ENCODE measurements around the gene C12orf42. TPM values are rescaled to one million over a fixed set of nuclear protein-coding genes. Genes with fewer than 3 reads are reported as not detected.

The C12orf42 gene
- total and polyA plus RNA-seq, 10 of the 15 experiments (the other 5 are each of a cell fraction or from before 2014, with no cell fraction given), result 1.4 to 7.0 (median 2.4) TPM

DNA sequence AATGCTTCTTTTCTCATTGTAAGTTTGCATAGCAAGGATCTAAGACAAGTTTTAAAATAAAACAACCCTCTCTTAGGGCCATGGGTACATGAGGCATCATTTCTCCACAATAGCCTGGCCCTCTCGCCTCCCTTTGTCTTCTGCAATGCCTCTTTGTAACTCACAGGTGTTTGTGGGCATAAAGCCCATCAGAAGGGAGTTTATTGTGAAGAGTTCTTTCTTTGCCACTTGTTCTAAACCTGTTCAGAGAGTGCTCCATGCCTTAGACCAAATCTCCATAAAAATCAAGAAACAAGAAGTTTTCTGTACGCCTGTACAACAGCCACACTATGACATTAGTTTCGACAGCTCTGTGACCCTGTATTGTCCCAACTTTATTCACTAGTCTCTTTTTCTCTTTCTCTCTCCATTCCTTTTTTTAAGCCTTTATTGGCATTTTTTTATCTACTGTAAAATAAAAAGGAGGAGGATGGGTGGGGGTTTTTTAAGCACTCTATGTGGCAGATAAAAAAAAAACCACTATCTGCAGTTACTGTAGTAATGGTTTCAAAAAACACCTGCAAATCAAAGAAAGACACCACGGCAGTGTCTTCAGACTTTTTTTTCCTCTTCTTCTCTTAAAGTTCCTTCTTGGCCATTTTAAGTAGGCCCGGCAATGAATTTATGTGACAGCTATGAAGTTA, 1.6 kb downstream of the C12orf42 start:
- in situ Hi-C loops (cut with MboI), result no loop called here
- TF ChIP-seq ZNF24 (IDR thresholded peaks at IDR 0.05), result no peak
- TF ChIP-seq USF2 (IDR thresholded peaks at IDR 0.05; ENCODE audit: borderline replicate concordance, low read depth, low read length), result no peak
- TF ChIP-seq, protein P1, sequence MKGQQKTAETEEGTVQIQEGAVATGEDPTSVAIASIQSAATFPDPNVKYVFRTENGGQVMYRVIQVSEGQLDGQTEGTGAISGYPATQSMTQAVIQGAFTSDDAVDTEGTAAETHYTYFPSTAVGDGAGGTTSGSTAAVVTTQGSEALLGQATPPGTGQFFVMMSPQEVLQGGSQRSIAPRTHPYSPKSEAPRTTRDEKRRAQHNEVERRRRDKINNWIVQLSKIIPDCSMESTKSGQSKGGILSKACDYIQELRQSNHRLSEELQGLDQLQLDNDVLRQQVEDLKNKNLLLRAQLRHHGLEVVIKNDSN (IDR thresholded peaks at IDR 0.05; ENCODE audit: borderline replicate concordance, extremely low read length, insufficient read depth, low read depth, low read length), result no peak
- no peak for TF ChIP-seq NRF1 (conservative IDR thresholded peaks at IDR 0.05; ENCODE audit: low read depth, low read length)
- TF ChIP-seq ZNF207 (IDR thresholded peaks at IDR 0.05; ENCODE audit: borderline replicate concordance), result no peak
- TF ChIP-seq MEF2A (IDR thresholded peaks at IDR 0.05; ENCODE audit: insufficient read depth, low read depth, low read length), result no peak
- TF ChIP-seq CTCF (IDR thresholded peaks at IDR 0.05 in 2 of 3, conservative IDR thresholded peaks at IDR 0.05 in 1 of 3; ENCODE audit: control insufficient read depth in 2 of 3, extremely low read depth in 1 of 3, insufficient read depth in 1 of 3, low read depth in 3 of 3, low read length in 3 of 3), result no peak
- TF ChIP-seq, protein P2, sequence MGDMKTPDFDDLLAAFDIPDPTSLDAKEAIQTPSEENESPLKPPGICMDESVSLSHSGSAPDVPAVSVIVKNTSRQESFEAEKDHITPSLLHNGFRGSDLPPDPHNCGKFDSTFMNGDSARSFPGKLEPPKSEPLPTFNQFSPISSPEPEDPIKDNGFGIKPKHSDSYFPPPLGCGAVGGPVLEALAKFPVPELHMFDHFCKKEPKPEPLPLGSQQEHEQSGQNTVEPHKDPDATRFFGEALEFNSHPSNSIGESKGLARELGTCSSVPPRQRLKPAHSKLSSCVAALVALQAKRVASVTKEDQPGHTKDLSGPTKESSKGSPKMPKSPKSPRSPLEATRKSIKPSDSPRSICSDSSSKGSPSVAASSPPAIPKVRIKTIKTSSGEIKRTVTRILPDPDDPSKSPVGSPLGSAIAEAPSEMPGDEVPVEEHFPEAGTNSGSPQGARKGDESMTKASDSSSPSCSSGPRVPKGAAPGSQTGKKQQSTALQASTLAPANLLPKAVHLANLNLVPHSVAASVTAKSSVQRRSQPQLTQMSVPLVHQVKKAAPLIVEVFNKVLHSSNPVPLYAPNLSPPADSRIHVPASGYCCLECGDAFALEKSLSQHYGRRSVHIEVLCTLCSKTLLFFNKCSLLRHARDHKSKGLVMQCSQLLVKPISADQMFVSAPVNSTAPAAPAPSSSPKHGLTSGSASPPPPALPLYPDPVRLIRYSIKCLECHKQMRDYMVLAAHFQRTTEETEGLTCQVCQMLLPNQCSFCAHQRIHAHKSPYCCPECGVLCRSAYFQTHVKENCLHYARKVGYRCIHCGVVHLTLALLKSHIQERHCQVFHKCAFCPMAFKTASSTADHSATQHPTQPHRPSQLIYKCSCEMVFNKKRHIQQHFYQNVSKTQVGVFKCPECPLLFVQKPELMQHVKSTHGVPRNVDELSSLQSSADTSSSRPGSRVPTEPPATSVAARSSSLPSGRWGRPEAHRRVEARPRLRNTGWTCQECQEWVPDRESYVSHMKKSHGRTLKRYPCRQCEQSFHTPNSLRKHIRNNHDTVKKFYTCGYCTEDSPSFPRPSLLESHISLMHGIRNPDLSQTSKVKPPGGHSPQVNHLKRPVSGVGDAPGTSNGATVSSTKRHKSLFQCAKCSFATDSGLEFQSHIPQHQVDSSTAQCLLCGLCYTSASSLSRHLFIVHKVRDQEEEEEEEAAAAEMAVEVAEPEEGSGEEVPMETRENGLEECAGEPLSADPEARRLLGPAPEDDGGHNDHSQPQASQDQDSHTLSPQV (IDR thresholded peaks at IDR 0.05), result no peak
- TF ChIP-seq E4F1 (IDR thresholded peaks at IDR 0.05; ENCODE audit: borderline replicate concordance, partially characterized antibody), result no peak
- no peak for TF ChIP-seq TBL1XR1 (IDR thresholded peaks at IDR 0.05; ENCODE audit: low read depth, low read length)
- no peak for TF ChIP-seq LARP7 (IDR thresholded peaks at IDR 0.05)

More for the DNA sequence above, 1.6 kb downstream of the C12orf42 start:
- Histone ChIP-seq H2AFZ (ENCODE audit: control insufficient read depth, low read depth, low read length) (no peak overlapping the region), H3K4me1 (ENCODE audit: control insufficient read depth, insufficient read depth, low read length) (peaks cover 8% of the 10 kb centered on the region; the same call in 1 of the 2 replicates), H4K20me1 (ENCODE audit: control insufficient read depth, insufficient read depth) (no peaks in the 10 kb centered on the region), H3K27ac (ENCODE audit: control insufficient read depth, insufficient read depth) (no peak overlapping the region), H3K9ac (ENCODE audit: control insufficient read depth, insufficient read depth, low read length) (no peak overlapping the region), H3K27me3 (replicated peaks in 1 of 2; ENCODE audit: control insufficient read depth in 2 of 2, insufficient read depth in 2 of 2, low read length in 1 of 2) (no peaks in the 10 kb centered on the region), H3K4me3 (no peak overlapping the region), H3K36me3 (ENCODE audit: control insufficient read depth in 2 of 2, insufficient read depth in 2 of 2, low read length in 1 of 2) (no peaks in the 10 kb centered on the region), H3K4me2 (ENCODE audit: control insufficient read depth, insufficient read depth) (no peak overlapping the region; the same call in 1 of the 2 replicates), H3K79me2 (ENCODE audit: control insufficient read depth, insufficient read depth, low read length) (no peaks in the 10 kb centered on the region), H3K9me3 (replicated peaks; ENCODE audit: control insufficient read depth, insufficient read depth, low read length) (no peaks in the 10 kb centered on the region; the same call in 1 of the 3 replicates)
- ATAC-seq (no peak), FAIRE-seq (no peak), DNase-seq (ENCODE audit: low read depth, low spot score) (no peak)
- no TSS peak for BruUV-seq (replicated peaks)
- ChIA-PET CTCF (interaction anchor here (1.2 to 11.0 kb wide), 4 partner anchors 53 to 503 kb away, joined by 3 to 228 read pairs (median 4); no protein-coding TSS in a partner anchor), SMC1A (ENCODE audit: uncharacterized antibody, unreplicated experiment) (interaction anchor here (0.6 to 13.0 kb wide), 18 partner anchors 11 to 611 kb away, joined by 3 to 334 read pairs (median 6); no protein-coding TSS in a partner anchor), POLR2A (interaction anchor here (0.6 to 1.6 kb wide), 3 partner anchors 214 to 327 kb away, joined by 3 to 6 read pairs (median 3); no protein-coding TSS in a partner anchor), RAD21 (ENCODE audit: unreplicated experiment) (interaction anchor here (0.7 to 5.2 kb wide), 10 partner anchors 10 to 545 kb away, joined by 3 to 106 read pairs (median 9); no protein-coding TSS in a partner anchor)
- intact Hi-C loops (cut with micrococcal nuclease; ENCODE audit: unreplicated experiment), result no loop called here
- 72% methylated on average over 5 of the region's 5 CpGs for WGBS (ENCODE audit: insufficient coverage, insufficient replicate concordance, low lambda C conversion rate, missing lambda C conversion rate)

All from GM12878 (cell line).